Ramos (cell line): ENCODE data around the gene XIRP2.

Experiments used
- in situ Hi-C: fragments of 300-500 bp; cut with MboI; formaldehyde crosslinking; loops from one replicate; pipeline ENCODE4 v1.14.3; 2022; ENCODE audit warnings: low sequenced_read_pairs; ENCODE audit not compliant: unreplicated experiment

The XIRP2 gene

GRCh38 chr2:167126165-167126564, 237.9 kb downstream of the XIRP2 start:
- in situ Hi-C loops = no loop called here

- in situ Hi-C loops = no loop called here
Measured at GRCh38 chr2:167127135-167127534, 238.9 kb downstream of the XIRP2 start.

- in situ Hi-C loops = no loop called here
Measured at GRCh38 chr2:167128130-167128529, 239.8 kb downstream of the XIRP2 start.

DNA sequence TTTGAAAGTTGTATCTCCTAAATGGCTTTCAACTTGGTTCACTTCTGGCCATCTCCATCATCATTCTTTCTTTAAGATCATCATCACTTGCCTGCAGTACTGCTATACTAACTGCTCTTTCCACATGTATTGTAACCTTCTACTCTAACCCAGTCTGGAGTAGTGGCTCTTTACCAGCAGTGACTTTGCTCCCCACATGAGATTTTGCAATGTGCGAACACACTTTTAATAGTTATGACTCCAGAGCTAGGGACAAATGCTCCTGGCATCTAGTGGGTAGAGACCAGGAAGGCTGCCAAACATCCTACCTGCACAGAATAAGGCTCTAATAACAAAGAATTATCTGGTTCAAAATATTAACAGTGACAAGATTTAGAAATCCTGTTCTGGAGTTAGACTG, 243.8 kb downstream of the XIRP2 start:
- in situ Hi-C loops = no loop called here

DNA sequence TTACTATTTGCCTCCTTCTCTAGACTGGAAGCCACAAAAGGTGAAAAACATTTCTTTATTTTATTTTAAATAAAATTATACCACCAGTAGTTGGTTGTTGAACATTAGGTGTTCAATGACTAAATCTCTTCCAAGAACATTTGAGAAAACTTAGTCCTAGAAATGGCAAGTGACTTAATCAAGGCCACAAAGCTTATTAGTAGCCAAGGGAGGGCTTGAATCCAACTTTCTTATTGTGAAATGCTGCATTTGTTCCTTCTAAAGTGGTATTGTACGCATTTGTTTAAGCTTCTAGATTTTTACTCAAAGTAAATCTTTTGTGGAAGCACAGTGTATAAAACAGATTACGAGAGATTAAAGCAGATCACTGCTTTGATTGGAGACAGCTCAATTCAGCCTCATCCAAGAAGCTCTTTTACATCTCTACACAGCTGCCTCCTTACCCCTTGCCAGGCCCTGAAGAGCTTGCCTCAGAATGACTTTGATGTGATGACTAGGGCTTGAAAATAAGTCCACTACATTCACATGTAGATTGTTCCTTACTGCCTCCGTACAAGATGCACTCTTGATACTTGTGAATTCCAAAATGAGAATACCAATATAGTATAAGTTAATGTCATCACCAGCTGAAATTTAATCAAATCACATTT, 244.8 kb downstream of the XIRP2 start:
- in situ Hi-C loops = no loop called here

GRCh38 chr2:167133614-167134013, 245.3 kb downstream of the XIRP2 start:
- in situ Hi-C loops = no loop called here

DNA sequence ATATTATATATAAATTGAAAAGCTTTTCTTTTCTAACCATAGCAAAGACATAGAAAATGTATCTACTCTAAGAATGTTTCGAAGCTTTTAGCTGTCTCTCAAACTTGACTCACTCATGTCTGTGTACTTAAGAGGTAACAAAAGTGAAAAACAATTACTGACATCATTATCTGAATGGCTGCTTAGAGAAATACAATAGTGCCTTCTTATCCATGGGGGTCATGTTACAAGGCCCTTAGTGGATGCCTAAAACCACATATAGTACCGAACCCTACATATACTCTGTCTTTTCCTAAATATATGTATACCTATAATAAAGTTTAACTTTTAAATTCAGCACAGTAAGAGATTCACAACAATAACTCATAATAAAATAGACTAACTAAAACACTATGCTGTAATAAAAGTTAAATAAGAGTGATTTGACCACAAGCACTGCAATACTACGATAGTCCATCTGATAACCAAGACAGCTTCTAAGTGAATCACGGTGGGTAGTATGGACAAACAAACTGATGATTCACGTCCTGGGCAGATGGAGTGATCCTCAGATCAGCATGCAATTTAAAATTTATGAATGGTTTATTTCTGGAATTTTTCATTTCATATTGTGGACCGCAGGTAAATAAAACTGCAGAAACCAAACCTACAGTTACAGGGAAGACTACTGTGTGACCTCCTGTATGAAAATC, 246.2 kb downstream of the XIRP2 start:
- in situ Hi-C loops = no loop called here

GRCh38 chr2:167135706-167136105, 247.4 kb downstream of the XIRP2 start:
- in situ Hi-C loops = no loop called here

DNA sequence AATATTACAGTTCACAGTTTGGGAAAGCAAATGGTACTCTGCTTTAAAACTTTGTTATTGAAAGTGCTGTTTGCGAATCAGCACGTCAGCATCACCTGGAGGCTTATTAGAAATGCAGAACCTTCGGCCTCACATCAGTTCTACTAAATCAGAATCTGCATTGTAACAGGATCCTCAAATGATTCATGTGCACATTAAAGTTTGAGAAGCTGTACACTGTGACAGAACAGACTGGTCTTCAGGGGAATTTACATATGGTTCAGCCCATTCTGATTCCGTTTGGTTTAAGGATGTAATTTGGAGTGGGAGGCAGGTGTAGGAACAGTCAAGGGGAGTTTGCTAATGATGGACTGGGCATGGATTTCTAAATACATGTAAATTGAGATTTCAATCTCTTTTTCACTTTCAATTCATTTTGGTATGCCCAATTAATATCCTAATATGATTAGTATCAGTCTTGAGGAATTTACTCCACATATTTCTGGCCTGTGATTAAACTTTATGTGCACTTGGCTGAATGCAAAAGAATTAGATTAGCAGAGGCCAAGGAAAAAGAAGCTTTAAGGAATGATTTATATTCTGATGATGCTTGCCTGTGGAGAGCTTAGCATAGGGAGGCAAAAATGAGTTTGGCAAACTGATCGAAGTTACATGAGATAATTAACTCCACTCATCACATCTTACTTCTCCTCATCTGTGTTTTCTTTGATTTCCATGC, 248.8 kb downstream of the XIRP2 start:
- in situ Hi-C loops = no loop called here

DNA sequence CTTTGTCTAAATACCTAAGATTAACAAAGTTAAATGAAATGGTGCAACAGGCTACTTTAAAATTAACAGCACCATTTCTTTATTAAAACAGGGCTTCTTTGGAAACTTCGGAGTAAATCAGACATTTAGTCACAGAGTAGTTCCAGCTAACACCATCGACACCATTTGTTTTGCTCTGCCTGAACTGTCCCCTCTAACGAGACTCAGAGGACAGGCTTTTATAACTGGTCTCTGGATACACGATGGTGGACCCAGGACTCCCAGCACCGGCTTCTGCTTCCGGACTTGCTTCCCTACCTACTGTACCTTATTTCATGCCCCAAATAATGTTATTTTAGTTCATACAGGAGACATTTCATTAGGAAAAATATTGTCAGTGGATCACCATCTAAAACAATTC, 252.1 kb downstream of the XIRP2 start:
- in situ Hi-C loops = no loop called here

GRCh38 chr2:167140767-167141166, 252.5 kb downstream of the XIRP2 start:
- in situ Hi-C loops = no loop called here

GRCh38 chr2:167142554-167142953, 254.3 kb downstream of the XIRP2 start:
- in situ Hi-C loops = no loop called here

GRCh38 chr2:167144179-167144898, 256.1 kb downstream of the XIRP2 start:
- in situ Hi-C loops = no loop called here

DNA sequence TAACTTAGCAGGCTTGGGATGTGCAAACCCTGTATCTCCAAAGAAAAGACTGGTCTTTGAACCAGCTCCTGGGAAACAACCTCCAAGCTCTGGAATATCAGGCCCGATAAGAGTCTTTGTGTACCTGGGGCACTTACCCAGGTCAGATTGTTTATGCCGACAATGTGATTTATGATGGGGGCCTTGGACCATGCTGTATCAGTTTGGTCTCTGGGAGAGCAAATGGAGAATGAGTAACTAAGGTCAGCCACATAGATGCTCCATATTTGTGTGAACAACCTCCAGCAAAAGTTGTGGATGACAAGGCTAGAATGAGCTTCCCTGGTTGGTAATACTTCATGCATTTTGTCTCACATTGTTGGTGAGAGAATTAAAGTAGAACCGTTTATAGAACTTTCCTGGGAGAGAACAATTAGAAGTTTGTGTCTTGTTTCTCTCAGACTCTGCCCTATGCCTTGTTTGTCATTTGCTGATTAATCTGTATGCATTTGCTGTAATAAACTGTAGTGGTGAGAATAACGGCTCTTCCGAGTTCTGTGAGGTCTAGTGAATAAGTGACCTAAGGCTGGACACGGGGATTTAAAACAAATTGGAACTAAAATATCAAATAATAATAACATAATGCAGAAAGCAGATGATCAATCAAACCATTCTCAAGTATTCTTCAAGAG, 259.1 kb downstream of the XIRP2 start:
- in situ Hi-C loops = no loop called here

DNA sequence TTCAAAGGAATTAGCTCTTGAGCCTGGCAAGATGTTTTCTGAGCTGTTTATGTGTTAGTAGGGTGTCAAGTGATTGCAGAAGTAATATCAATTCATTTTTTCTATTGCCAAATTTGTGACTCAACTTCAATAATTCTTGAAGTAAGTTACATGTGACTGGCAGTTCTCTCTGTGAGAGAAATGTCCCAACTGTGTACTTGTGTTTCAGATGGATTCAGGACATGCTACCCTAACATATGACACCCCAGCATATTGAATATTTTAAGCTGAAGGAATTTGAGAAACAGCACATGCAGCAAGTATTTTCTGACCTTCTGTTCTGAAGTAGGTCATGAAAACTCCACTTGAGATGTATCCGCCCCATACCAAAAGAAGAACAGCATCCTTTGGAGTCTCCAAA, 263.6 kb downstream of the XIRP2 start:
- in situ Hi-C loops = no loop called here

GRCh38 chr2:167157523-167157922, 269.2 kb downstream of the XIRP2 start:
- in situ Hi-C loops = no loop called here

- in situ Hi-C loops = no loop called here
Measured at GRCh38 chr2:167177196-167177595, 288.9 kb downstream of the XIRP2 start.

- in situ Hi-C loops = no loop called here
Measured at GRCh38 chr2:167181134-167181533, 292.9 kb downstream of the XIRP2 start.

DNA sequence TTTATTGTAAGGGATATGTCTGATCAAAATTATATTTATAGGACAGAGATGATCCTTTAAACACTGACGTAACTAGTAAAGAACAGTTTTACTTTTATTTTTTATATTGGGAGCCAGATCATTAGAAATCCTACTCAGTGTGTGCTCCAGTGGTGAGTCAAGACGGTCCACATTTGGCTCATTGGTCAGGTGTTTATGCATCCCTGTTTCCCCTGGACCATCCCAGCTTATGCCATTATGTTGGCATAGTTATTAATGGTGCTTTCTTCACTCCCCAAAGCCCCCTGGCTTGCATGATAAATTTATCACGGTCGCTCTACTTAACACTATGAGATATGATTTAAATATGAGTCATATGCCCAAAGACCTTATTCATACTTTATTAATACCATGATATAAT, 293.4 kb downstream of the XIRP2 start:
- in situ Hi-C loops = no loop called here

DNA sequence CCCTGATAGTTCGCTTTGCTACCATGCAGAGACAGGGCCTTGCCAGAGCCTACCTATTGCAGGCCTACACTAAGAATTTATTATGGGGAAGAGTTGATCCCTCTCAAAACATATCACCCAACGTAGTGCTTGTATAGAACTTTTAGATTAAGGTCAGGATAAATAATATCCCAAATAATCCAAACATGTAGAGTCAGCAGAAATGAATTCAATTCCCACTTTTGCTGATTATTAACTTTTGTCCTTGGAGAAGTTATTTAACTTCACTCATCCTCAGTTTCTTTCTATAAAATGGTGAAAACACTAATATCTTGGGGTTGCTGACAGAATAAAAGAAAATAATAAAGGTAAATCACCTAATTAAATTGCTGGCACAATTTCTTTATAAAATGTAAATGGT, 294.1 kb downstream of the XIRP2 start:
- in situ Hi-C loops = no loop called here
